Fibroblast of lung (primary cell): ENCODE measurements around the gene LARP6.
"Not testable (repeated sequence)": the region's sequence is repeated elsewhere in the genome, so short reads cannot be mapped to it uniquely, and the experiment has no call there.

Experiments used
- CTCF ChIP-seq, 2 donors: IDR thresholded peaks in 1 of 2; conservative IDR thresholded peaks in 1 of 2; 1 replicate in 1 of 2; 2 replicates in 1 of 2; pipeline ENCODE4 v1.5.1; 2011 to 2012; ENCODE audit warnings: low read length in 2 of 2, control low read depth in 1 of 2, inconsistent platforms in 1 of 2, low read depth in 1 of 2, mild to moderate bottlenecking in 1 of 2
- EZH2 ChIP-seq: IDR thresholded peaks from 2 replicates; pipeline ENCODE4 v1.5.1; 2012; ENCODE audit warnings: low read length, control low read depth, mild to moderate bottlenecking; ENCODE audit errors: missing control alignments

- TF ChIP-seq EZH2; CTCF (conservative IDR thresholded peaks at IDR 0.05 in 1 of 2, IDR thresholded peaks at IDR 0.05 in 1 of 2; ENCODE audit: low read depth in 1 of 2, low read length in 2 of 2): not testable (repeated sequence)
Measured at GRCh38 chr15:70804388-70804787, 49.6 kb downstream of the LARP6 start.
